BLaER1 (cell line): ENCODE data around the gene PLRG1.
"Not testable (repeated sequence)": the region's sequence is repeated elsewhere in the genome, so short reads cannot be mapped to it uniquely, and the experiment has no call there.

Experiments used
- H3K27ac ChIP-seq: shearing (Covaris generic); formaldehyde crosslinking; 2 replicates; pipeline ENCODE4 v1.8.1; 2022
- H3K27me3 ChIP-seq: shearing (Covaris generic); formaldehyde crosslinking; 2 replicates; pipeline ENCODE4 v1.8.1; 2022
- H3K36me3 ChIP-seq: shearing (Covaris generic); formaldehyde crosslinking; 2 replicates; pipeline ENCODE4 v1.8.1; 2022
- H3K4me1 ChIP-seq: shearing (Covaris generic); formaldehyde crosslinking; 2 replicates; pipeline ENCODE4 v1.8.1; 2022
- H3K4me2 ChIP-seq: shearing (Covaris generic); formaldehyde crosslinking; 2 replicates; pipeline ENCODE4 v1.8.1; 2022
- H3K4me3 ChIP-seq: shearing (Covaris generic); formaldehyde crosslinking; 2 replicates; pipeline ENCODE4 v1.8.1; 2022
- H3K9ac ChIP-seq: shearing (Covaris generic); formaldehyde crosslinking; 2 replicates; pipeline ENCODE4 v1.8.1; 2022
- H3K9me3 ChIP-seq: shearing (Covaris generic); formaldehyde crosslinking; 2 replicates; pipeline ENCODE4 v1.8.1; 2022
- H4K20me1 ChIP-seq: shearing (Covaris generic); formaldehyde crosslinking; 2 replicates; pipeline ENCODE4 v1.8.1; 2022
- Cebpa-rat ChIP-seq: shearing (Covaris generic); IDR thresholded peaks from 2 replicates; pipeline ENCODE4 v1.8.1; 2022

Gene PLRG1

GRCh38 chr4:154549894-154550790, at the start of gene PLRG1:
PLRG1 (minus strand) TSS chr4:154550400; CDS start chr4:154550308, 92 bp downstream.
- Histone ChIP-seq H3K4me3 (peak within 1 kb of the TSS; percentile 87), H3K9me3 (no peaks in the 10 kb centered on the region), H3K4me1 (peaks cover 22% of the 10 kb centered on the region), H3K27ac (peak within 1 kb of the TSS; percentile 82), H3K9ac (peak within 1 kb of the TSS; percentile 84), H4K20me1 (peaks cover 19% of the 10 kb centered on the region), H3K27me3 (no peaks in the 10 kb centered on the region), H3K36me3 (peaks cover 28% of the 10 kb centered on the region), H3K4me2 (peak within 1 kb of the TSS; percentile 92)
- peak; percentile 80; the same call in 1 of the 2 replicates for TF ChIP-seq Cebpa-rat

GRCh38 chr4:154597798-154598774, 47.9 kb upstream of the PLRG1 start:
- H4K20me1 ChIP-seq: no peaks in the 10 kb centered on the region
- H3K4me3 ChIP-seq: no peak overlapping the region
- H3K4me2 ChIP-seq: no peak overlapping the region
- no peak for TF ChIP-seq Cebpa-rat
- no peaks in the 10 kb centered on the region for H3K27me3 ChIP-seq
- H3K27ac ChIP-seq: no peak overlapping the region
- no peak overlapping the region for H3K9ac ChIP-seq
- no peaks in the 10 kb centered on the region for H3K9me3 ChIP-seq
- no peaks in the 10 kb centered on the region for H3K4me1 ChIP-seq
- H3K36me3 ChIP-seq: no peaks in the 10 kb centered on the region

GRCh38 chr4:154597281-154597680, 47.1 kb upstream of the PLRG1 start:
- H3K4me3 ChIP-seq, H3K4me2 ChIP-seq: not testable (repeated sequence)

GRCh38 chr4:154595807-154596206, 45.6 kb upstream of the PLRG1 start:
- no peaks in the 10 kb centered on the region for H3K27me3 ChIP-seq
- no peaks in the 10 kb centered on the region for H4K20me1 ChIP-seq
- no peaks in the 10 kb centered on the region for H3K4me1 ChIP-seq
- H3K9ac ChIP-seq: no peak overlapping the region
- no peak overlapping the region for H3K27ac ChIP-seq
- no peaks in the 10 kb centered on the region for H3K9me3 ChIP-seq
- H3K4me2 ChIP-seq: no peak overlapping the region
- no peak overlapping the region for H3K4me3 ChIP-seq
- no peak for TF ChIP-seq Cebpa-rat
- no peaks in the 10 kb centered on the region for H3K36me3 ChIP-seq

More at GRCh38 chr4:154597281-154597680, 47.1 kb upstream of the PLRG1 start:
- not testable (repeated sequence) for H3K27ac ChIP-seq, H3K27me3 ChIP-seq, H3K9ac ChIP-seq, H3K36me3 ChIP-seq, H3K9me3 ChIP-seq, H3K4me1 ChIP-seq, H4K20me1 ChIP-seq

GRCh38 chr4:154594343-154594742, 44.1 kb upstream of the PLRG1 start:
- H3K36me3 ChIP-seq, H3K9ac ChIP-seq, H3K4me3 ChIP-seq, H3K4me2 ChIP-seq, H3K4me1 ChIP-seq, H3K27ac ChIP-seq, H3K9me3 ChIP-seq, H4K20me1 ChIP-seq, H3K27me3 ChIP-seq: not testable (repeated sequence)

- Histone ChIP-seq H3K4me1 (no peaks in the 10 kb centered on the region), H3K4me3 (no peak overlapping the region), H3K9ac (no peak overlapping the region), H3K9me3 (no peaks in the 10 kb centered on the region), H3K27me3 (no peaks in the 10 kb centered on the region), H3K4me2 (no peak overlapping the region), H3K27ac (no peak overlapping the region), H3K36me3 (no peaks in the 10 kb centered on the region), H4K20me1 (no peaks in the 10 kb centered on the region)
- no peak for TF ChIP-seq Cebpa-rat
Measured at GRCh38 chr4:154593868-154594267, 43.7 kb upstream of the PLRG1 start.

GRCh38 chr4:154591890-154592289, 41.7 kb upstream of the PLRG1 start:
- Histone ChIP-seq H3K27ac (no peak overlapping the region), H3K27me3 (no peaks in the 10 kb centered on the region), H3K4me2 (no peak overlapping the region), H3K36me3 (no peaks in the 10 kb centered on the region), H3K4me1 (no peaks in the 10 kb centered on the region), H4K20me1 (no peaks in the 10 kb centered on the region), H3K9me3 (no peaks in the 10 kb centered on the region), H3K4me3 (no peak overlapping the region), H3K9ac (no peak overlapping the region)
- TF ChIP-seq Cebpa-rat: no peak

GRCh38 chr4:154590329-154591006, 40.3 kb upstream of the PLRG1 start, which contains the start of gene FGA:
FGA (minus strand) TSS chr4:154590742; CDS start chr4:154590687, 55 bp downstream.
- Histone ChIP-seq H3K4me2 (no peak within 1 kb of the TSS), H4K20me1 (no peaks in the 10 kb centered on the region), H3K9ac (no peak within 1 kb of the TSS), H3K36me3 (no peaks in the 10 kb centered on the region), H3K4me1 (no peaks in the 10 kb centered on the region), H3K27ac (no peak within 1 kb of the TSS), H3K27me3 (no peaks in the 10 kb centered on the region), H3K4me3 (no peak within 1 kb of the TSS), H3K9me3 (no peaks in the 10 kb centered on the region)
- no peak for TF ChIP-seq Cebpa-rat

- H4K20me1 ChIP-seq: no peaks in the 10 kb centered on the region
Measured at GRCh38 chr4:154589296-154590197, 39.3 kb upstream of the PLRG1 start.

More at GRCh38 chr4:154589296-154590197, 39.3 kb upstream of the PLRG1 start:
- Histone ChIP-seq H3K4me1 (no peaks in the 10 kb centered on the region), H3K27ac (no peak overlapping the region), H3K4me3 (no peak overlapping the region), H3K36me3 (no peaks in the 10 kb centered on the region), H3K9ac (no peak overlapping the region), H3K9me3 (no peaks in the 10 kb centered on the region), H3K4me2 (no peak overlapping the region), H3K27me3 (no peaks in the 10 kb centered on the region)
- no peak for TF ChIP-seq Cebpa-rat
